Coronary artery (tissue), 2 donors: ENCODE results near the gene GALNTL6.

Experiments used
- DNase-seq: peaks from one replicate; pipeline ENCODE4 v3.0.0-alpha.2; 2017; ENCODE audit warnings: low spot score
- H3K27ac ChIP-seq, 2 donors: fragments of 200-600 bp; sonication (generic); one replicate each; pipeline ENCODE4 v1.5.1; 2016 to 2019
- H3K4me3 ChIP-seq: fragments of 200-600 bp; sonication (generic); 2 replicates; pipeline ENCODE4 v1.5.1; 2016; ENCODE audit warnings: mild to moderate bottlenecking, moderate library complexity
- TF ChIP-seq, protein P1 (sequence below): fragments of 200-600 bp; sonication (generic); IDR thresholded peaks from one replicate; pipeline ENCODE4 v1.5.1; 2019; ENCODE audit warnings: antibody characterized with exemption

Gene GALNTL6

GRCh38 chr4:172599554-172599953 lies 786.4 kb downstream of the GALNTL6 start:
- no peak overlapping the region for H3K4me3 ChIP-seq
- TF ChIP-seq, protein P1, sequence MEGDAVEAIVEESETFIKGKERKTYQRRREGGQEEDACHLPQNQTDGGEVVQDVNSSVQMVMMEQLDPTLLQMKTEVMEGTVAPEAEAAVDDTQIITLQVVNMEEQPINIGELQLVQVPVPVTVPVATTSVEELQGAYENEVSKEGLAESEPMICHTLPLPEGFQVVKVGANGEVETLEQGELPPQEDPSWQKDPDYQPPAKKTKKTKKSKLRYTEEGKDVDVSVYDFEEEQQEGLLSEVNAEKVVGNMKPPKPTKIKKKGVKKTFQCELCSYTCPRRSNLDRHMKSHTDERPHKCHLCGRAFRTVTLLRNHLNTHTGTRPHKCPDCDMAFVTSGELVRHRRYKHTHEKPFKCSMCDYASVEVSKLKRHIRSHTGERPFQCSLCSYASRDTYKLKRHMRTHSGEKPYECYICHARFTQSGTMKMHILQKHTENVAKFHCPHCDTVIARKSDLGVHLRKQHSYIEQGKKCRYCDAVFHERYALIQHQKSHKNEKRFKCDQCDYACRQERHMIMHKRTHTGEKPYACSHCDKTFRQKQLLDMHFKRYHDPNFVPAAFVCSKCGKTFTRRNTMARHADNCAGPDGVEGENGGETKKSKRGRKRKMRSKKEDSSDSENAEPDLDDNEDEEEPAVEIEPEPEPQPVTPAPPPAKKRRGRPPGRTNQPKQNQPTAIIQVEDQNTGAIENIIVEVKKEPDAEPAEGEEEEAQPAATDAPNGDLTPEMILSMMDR: no peak
- no peak overlapping the region for H3K27ac ChIP-seq
- DNase-seq: no peak

DNA sequence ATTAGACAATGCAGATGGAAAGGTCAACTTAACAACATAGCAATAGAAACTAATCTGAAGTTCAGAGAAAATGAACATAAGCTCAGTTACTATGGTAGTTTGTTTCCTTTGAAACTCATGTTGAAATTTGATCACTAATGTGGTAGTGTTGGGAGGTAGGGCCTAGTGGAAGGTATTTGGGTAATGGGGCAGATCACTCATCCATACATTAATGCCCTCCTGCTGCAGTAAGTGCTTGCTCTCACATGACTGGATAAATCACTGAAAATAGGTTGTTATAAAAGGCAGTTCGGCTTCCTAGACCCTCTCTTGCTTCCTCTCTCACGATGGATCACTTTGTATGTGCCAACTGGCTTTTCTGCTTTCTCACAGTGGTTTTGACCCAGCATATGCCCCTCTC lies 788.0 kb downstream of the GALNTL6 start:
- DNase-seq: no peak
- H3K27ac ChIP-seq: no peak overlapping the region
- TF ChIP-seq, protein P1: no peak
- no peak overlapping the region for H3K4me3 ChIP-seq

DNA sequence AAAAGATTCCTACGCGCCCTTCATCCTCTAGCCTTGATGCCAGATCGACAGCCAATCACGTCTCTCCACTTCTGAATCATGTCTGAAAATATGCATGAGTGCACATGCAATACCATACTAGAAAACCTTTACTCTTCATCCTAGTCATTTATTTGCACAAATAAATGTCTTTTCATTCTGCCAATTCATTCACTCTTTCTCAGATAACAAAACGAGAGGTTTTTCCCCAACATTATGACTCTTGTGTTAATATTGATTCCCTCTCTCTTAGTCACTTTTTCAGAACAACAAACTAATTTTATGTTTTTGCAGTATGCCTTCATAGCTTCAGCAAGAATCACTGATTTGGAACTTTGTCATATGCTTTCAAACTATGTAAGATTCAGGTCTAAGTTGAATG lies 806.0 kb downstream of the GALNTL6 start:
- TF ChIP-seq, protein P1: no peak
- no peak overlapping the region for H3K4me3 ChIP-seq
- no peak for DNase-seq
- no peak overlapping the region for H3K27ac ChIP-seq

- TF ChIP-seq, protein P1: no peak
- no peak for DNase-seq
- no peak overlapping the region for H3K27ac ChIP-seq
Observed at GRCh38 chr4:172619798-172620197, 806.6 kb downstream of the GALNTL6 start.

DNA sequence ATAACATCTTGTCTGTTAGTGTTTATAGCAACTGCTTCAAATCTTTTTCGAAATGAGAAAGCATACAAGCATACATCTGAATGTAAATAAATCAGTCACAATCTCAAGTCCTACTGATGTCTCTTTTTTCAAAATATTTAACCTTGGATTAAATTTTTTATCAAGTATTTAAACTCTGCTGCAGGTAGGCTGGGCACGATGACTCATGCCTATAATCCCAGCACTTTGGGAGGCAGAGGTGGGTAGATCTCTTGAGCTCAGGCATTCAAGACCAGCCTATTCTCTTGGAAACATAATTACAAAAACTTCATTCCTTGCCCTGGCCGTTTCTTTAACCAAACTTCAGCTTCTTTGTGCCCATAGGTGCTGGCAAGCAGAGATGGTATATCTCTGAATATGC lies 815.1 kb downstream of the GALNTL6 start:
- Histone ChIP-seq H3K27ac (no peak overlapping the region), H3K4me3 (no peak overlapping the region)
- DNase-seq: no peak
- TF ChIP-seq, protein P1: no peak

More at GRCh38 chr4:172619798-172620197, 806.6 kb downstream of the GALNTL6 start:
- no peak overlapping the region for H3K4me3 ChIP-seq

DNA sequence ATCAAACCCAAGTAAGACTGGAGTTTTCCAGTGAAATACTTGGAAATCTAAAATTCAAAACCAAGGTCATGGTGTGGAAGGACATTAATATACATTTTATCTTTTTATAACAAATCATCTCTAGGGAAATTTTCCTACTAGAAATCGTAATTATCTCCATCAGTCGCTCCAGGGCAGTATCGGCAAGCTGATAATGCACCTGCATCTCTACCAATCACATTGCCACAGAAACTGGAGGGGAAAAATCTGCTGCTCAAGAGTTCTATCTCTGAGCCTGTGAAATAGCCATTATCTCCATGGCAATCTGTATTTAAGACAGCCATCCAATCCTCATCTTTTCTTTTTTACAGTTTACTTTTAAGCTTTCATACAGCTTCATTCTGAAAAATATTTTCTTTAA lies 817.1 kb downstream of the GALNTL6 start:
- no peak overlapping the region for H3K27ac ChIP-seq
- H3K4me3 ChIP-seq: no peak overlapping the region
- TF ChIP-seq, protein P1: no peak
- no peak for DNase-seq

DNA sequence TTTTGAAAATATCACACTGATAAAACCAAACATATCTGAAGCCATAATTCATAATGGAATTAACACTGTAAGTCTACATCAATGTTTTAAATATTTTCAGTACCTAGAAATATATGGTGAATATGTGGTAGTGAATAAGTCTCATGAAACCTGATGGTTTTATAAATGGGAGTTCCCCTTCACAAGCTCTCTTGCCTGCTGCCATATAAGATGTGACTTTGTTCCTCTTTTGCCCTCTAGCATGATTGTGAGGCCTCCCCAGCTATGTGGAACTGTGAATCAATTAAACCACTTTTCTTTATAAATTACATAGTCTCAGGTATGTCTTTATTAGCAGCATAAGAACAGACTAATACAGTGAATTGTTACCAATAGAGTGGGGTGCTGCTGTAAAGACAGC lies 818.6 kb downstream of the GALNTL6 start:
- no peak overlapping the region for H3K4me3 ChIP-seq
- TF ChIP-seq, protein P1: no peak
- H3K27ac ChIP-seq: no peak overlapping the region
- DNase-seq: no peak
